Measurements from ENCODE around the gene SCAMP5.
A peak's percentile ranks its signal among the peaks of the same experiment; 100 is the strongest.

DNA sequence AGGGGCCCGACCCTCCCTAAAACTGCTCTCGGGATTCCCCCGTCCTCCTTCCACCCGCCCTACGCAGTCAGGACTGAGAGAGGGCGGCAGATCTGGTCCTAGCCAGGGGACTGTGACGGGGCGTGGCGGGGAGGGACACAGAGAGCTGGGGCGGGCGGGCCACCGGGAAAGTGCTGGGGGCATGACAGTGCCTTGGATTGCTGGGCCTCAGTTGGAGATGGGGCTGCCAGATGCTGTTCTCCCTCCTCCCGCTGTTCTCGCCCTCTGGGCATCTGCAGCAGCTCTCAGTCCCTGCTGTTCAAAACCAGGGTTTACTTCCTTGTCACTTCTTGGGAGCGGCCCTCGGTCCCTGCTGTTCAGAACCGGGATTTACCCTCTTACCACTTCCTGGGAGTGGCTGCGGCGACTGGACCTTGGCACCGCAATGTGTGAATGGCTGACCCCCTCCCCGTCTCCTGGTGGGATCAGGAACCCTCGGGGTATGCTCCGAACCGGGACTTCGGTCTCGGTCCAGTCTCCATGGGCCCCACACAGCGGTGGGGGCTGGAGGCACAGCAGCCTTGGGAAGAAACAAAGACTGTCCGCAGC is 36.9 kb upstream of the SCAMP5 start:
- TF ChIP-seq POLR2A (IDR thresholded peaks at IDR 0.05): peak; percentile 62 to 86 (median 81)
- TF ChIP-seq, protein P1, sequence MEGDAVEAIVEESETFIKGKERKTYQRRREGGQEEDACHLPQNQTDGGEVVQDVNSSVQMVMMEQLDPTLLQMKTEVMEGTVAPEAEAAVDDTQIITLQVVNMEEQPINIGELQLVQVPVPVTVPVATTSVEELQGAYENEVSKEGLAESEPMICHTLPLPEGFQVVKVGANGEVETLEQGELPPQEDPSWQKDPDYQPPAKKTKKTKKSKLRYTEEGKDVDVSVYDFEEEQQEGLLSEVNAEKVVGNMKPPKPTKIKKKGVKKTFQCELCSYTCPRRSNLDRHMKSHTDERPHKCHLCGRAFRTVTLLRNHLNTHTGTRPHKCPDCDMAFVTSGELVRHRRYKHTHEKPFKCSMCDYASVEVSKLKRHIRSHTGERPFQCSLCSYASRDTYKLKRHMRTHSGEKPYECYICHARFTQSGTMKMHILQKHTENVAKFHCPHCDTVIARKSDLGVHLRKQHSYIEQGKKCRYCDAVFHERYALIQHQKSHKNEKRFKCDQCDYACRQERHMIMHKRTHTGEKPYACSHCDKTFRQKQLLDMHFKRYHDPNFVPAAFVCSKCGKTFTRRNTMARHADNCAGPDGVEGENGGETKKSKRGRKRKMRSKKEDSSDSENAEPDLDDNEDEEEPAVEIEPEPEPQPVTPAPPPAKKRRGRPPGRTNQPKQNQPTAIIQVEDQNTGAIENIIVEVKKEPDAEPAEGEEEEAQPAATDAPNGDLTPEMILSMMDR (IDR thresholded peaks at IDR 0.05): peak in 5 of 7 experiments; percentile 35 to 72 (median 67)

All from body of pancreas (tissue), 4 donors.